RCC 7860 (cell line): ENCODE results near the gene PLK3.
A peak's percentile ranks its signal among the peaks of the same experiment; 100 is the strongest.
"Not testable (repeated sequence)": the region's sequence is repeated elsewhere in the genome, so short reads cannot be mapped to it uniquely, and the experiment has no call there.

Source experiments
- DNase-seq: peaks from one replicate; pipeline ENCODE4 v3.0.0-alpha.2; 2015; ENCODE audit warnings: low spot score
- FAIRE-seq: peaks from 2 replicates; lab custom pipeline; 2012; peaks lifted over from hg19 to GRCh38; lab: Jason Lieb, UNC

The PLK3 gene

GRCh38 chr1:44799770-44800584, at the start of gene PLK3:
Gene PLK3 (plus strand): TSS chr1:44800377. CDS start chr1:44800464, 87 bp downstream.
- DNase-seq (peak; percentile 94), FAIRE-seq (peak; percentile 81)

GRCh38 chr1:44757420-44757819, 42.8 kb upstream of the PLK3 start:
- DNase-seq: no peak
- no peak for FAIRE-seq

GRCh38 chr1:44759077-44759476, 41.1 kb upstream of the PLK3 start:
- DNase-seq: no peak
- FAIRE-seq: no peak

GRCh38 chr1:44760876-44761275, 39.3 kb upstream of the PLK3 start:
- no peak for FAIRE-seq
- DNase-seq: no peak

- not testable (repeated sequence) for FAIRE-seq, DNase-seq
Measured at GRCh38 chr1:44766421-44766820, 33.8 kb upstream of the PLK3 start.

- FAIRE-seq (no peak), DNase-seq (peak; percentile 85)
Measured at GRCh38 chr1:44775078-44775929, 24.9 kb upstream of the PLK3 start, which contains the start of gene RPS8. Gene RPS8 (plus strand): TSS chr1:44775540. CDS start chr1:44775597, 57 bp downstream.

GRCh38 chr1:44775930-44776729, 24.0 kb upstream of the PLK3 start:
- FAIRE-seq: no peak
- peak; percentile 33 for DNase-seq

GRCh38 chr1:44776730-44777068, 23.5 kb upstream of the PLK3 start:
- FAIRE-seq: no peak
- DNase-seq: no peak

- FAIRE-seq (no peak), DNase-seq (no peak)
Measured at GRCh38 chr1:44777547-44777946, 22.6 kb upstream of the PLK3 start.

- FAIRE-seq (no peak), DNase-seq (no peak)
Measured at GRCh38 chr1:44777969-44778635, 22.1 kb upstream of the PLK3 start.

- DNase-seq (no peak), FAIRE-seq (no peak)
Measured at GRCh38 chr1:44778705-44779576, 21.2 kb upstream of the PLK3 start.

GRCh38 chr1:44780583-44781121, 19.5 kb upstream of the PLK3 start:
- DNase-seq (no peak), FAIRE-seq (no peak)

GRCh38 chr1:44783697-44784093, 16.5 kb upstream of the PLK3 start:
- FAIRE-seq: no peak
- DNase-seq: no peak

GRCh38 chr1:44784094-44785028, 15.8 kb upstream of the PLK3 start:
- FAIRE-seq (no peak), DNase-seq (no peak)

GRCh38 chr1:44785029-44785380, 15.2 kb upstream of the PLK3 start:
- no peak for DNase-seq
- FAIRE-seq: no peak

- DNase-seq: no peak
- FAIRE-seq: no peak
Measured at GRCh38 chr1:44785501-44786137, 14.6 kb upstream of the PLK3 start.

- no peak for FAIRE-seq
- DNase-seq: no peak
Measured at GRCh38 chr1:44786138-44786840, 13.9 kb upstream of the PLK3 start.
